Measurements from ENCODE around the gene ZHX3. TPM values are rescaled to one million over a fixed set of nuclear protein-coding genes. Genes with fewer than 3 reads are reported as not detected.

ZHX3 gene
- total RNA-seq, 6 experiments from 2014 or later, result 17.6 to 47.4 (median 26.2) TPM

- H3K4me1 ChIP-seq, result no peaks in the 10 kb centered on the region
- no peaks in the 10 kb centered on the region for H3K27me3 ChIP-seq
- no peaks in the 10 kb centered on the region for H3K9me3 ChIP-seq
- H3K27ac ChIP-seq, result no peak overlapping the region
- intact Hi-C loops (cut with DNase I), result loop anchor here in 1 of 2 donors (10.0 kb wide), 1 partner anchor 52 kb away; no protein-coding TSS in a partner anchor
- 82% methylated on average over 1 of the region's 1 CpG for WGBS (ENCODE audit: insufficient coverage, low coverage, low lambda C conversion rate, missing lambda C conversion rate)
- ATAC-seq, result no peak
- H3K36me3 ChIP-seq, result no peaks in the 10 kb centered on the region
- no peak for DNase-seq
- no peak overlapping the region for H3K4me3 ChIP-seq
- no peak for TF ChIP-seq POLR2A (IDR thresholded peaks at IDR 0.05)
- TF ChIP-seq, protein P1, sequence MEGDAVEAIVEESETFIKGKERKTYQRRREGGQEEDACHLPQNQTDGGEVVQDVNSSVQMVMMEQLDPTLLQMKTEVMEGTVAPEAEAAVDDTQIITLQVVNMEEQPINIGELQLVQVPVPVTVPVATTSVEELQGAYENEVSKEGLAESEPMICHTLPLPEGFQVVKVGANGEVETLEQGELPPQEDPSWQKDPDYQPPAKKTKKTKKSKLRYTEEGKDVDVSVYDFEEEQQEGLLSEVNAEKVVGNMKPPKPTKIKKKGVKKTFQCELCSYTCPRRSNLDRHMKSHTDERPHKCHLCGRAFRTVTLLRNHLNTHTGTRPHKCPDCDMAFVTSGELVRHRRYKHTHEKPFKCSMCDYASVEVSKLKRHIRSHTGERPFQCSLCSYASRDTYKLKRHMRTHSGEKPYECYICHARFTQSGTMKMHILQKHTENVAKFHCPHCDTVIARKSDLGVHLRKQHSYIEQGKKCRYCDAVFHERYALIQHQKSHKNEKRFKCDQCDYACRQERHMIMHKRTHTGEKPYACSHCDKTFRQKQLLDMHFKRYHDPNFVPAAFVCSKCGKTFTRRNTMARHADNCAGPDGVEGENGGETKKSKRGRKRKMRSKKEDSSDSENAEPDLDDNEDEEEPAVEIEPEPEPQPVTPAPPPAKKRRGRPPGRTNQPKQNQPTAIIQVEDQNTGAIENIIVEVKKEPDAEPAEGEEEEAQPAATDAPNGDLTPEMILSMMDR (IDR thresholded peaks at IDR 0.05), result no peak
These were observed 91.1 kb downstream of the ZHX3 start for GRCh38 chr20:41226426-41226825.

DNA sequence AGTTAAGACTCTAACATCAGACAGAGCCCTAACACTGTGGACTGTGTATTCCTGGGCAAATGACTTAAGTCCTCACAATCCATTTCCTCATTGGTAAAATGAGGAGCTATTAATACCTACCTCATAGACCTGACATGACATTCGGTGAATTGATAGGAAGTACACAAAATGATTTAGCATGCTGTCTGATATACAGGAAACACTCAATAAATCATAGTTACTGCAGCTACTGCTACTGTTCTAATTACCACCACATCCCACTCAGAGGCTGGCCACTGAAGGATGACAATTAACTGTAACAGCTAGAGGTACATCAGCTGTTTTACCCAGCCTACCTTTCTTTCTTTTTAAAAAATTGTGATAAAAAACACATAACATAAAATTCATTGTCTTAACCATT, 92.4 kb downstream of the ZHX3 start:
- Histone ChIP-seq H3K9me3 (no peaks in the 10 kb centered on the region), H3K4me1 (no peaks in the 10 kb centered on the region), H3K36me3 (no peaks in the 10 kb centered on the region), H3K27ac (no peak overlapping the region), H3K27me3 (no peaks in the 10 kb centered on the region), H3K4me3 (no peak overlapping the region)
- TF ChIP-seq POLR2A (IDR thresholded peaks at IDR 0.05), result no peak
- TF ChIP-seq, protein P1 (IDR thresholded peaks at IDR 0.05), result no peak
- no peak for DNase-seq
- intact Hi-C loops (cut with DNase I), result loop anchor here in 1 of 2 donors (10.0 kb wide), 1 partner anchor 50 kb away; no protein-coding TSS in a partner anchor
- ATAC-seq, result no peak
- WGBS (ENCODE audit: insufficient coverage, low coverage, low lambda C conversion rate, missing lambda C conversion rate), result 80% methylated on average over 1 of the region's 1 CpG

DNA sequence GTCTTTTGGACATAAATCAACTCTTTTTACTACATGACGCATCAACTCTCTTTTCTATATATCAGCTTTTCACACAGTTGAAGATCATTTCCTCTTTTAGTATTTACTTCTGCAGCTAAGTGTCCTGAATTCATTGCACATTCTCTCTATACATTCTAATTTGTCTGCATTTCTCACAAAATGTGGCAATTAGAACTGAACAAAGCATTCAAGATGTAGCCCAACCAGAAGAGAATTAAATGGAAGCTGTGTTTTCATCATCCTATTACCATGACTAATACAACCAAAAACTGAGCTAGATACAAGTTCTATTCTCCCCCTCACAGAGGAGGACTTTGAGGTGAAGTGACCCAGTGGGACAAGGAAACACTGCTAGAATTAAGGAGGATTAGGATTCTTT, 93.2 kb downstream of the ZHX3 start:
- Histone ChIP-seq H3K4me1 (no peaks in the 10 kb centered on the region), H3K4me3 (no peak overlapping the region), H3K36me3 (no peaks in the 10 kb centered on the region), H3K27ac (no peak overlapping the region), H3K9me3 (no peaks in the 10 kb centered on the region), H3K27me3 (no peaks in the 10 kb centered on the region)
- TF ChIP-seq, protein P1 (IDR thresholded peaks at IDR 0.05), result no peak
- TF ChIP-seq POLR2A (IDR thresholded peaks at IDR 0.05), result no peak
- intact Hi-C loops (cut with DNase I), result loop anchor here in 1 of 2 donors (10.0 kb wide), 1 partner anchor 49 kb away; no protein-coding TSS in a partner anchor
- ATAC-seq (no peak), DNase-seq (no peak)
- 71% methylated on average over 1 of the region's 1 CpG for WGBS (ENCODE audit: insufficient coverage, low coverage, low lambda C conversion rate, missing lambda C conversion rate)

- TF ChIP-seq, protein P1 (IDR thresholded peaks at IDR 0.05), result no peak
- no peak for TF ChIP-seq POLR2A (IDR thresholded peaks at IDR 0.05)
These were observed 94.4 kb downstream of the ZHX3 start for GRCh38 chr20:41223112-41223511.

GRCh38 chr20:41222703-41223102, 94.8 kb downstream of the ZHX3 start:
- TF ChIP-seq, protein P1 (IDR thresholded peaks at IDR 0.05), result no peak
- no peak for TF ChIP-seq POLR2A (IDR thresholded peaks at IDR 0.05)
- DNase-seq, result no peak
- intact Hi-C loops (cut with DNase I), result loop anchor here in 1 of 2 donors (10.0 kb wide), 1 partner anchor 48 kb away; no protein-coding TSS in a partner anchor

More at GRCh38 chr20:41223112-41223511, 94.4 kb downstream of the ZHX3 start:
- intact Hi-C loops (cut with DNase I), result loop anchor here in 1 of 2 donors (10.0 kb wide), 1 partner anchor 48 kb away; no protein-coding TSS in a partner anchor
- ATAC-seq (no peak), DNase-seq (no peak)
- H3K4me1 ChIP-seq, result no peaks in the 10 kb centered on the region
- H3K27me3 ChIP-seq, result no peaks in the 10 kb centered on the region
- no peaks in the 10 kb centered on the region for H3K9me3 ChIP-seq
- H3K27ac ChIP-seq, result no peak overlapping the region
- no peaks in the 10 kb centered on the region for H3K36me3 ChIP-seq
- no peak overlapping the region for H3K4me3 ChIP-seq

More at GRCh38 chr20:41222703-41223102, 94.8 kb downstream of the ZHX3 start:
- Histone ChIP-seq H3K27me3 (no peaks in the 10 kb centered on the region), H3K9me3 (no peaks in the 10 kb centered on the region), H3K27ac (no peak overlapping the region), H3K4me3 (no peak overlapping the region), H3K36me3 (no peaks in the 10 kb centered on the region), H3K4me1 (no peaks in the 10 kb centered on the region)
- no peak for ATAC-seq

Measured in right lobe of liver (tissue), 6 donors.